Neural crest cell (in vitro differentiated cells): ENCODE measurements around the gene LATS1. TPM values are rescaled to one million over a fixed set of nuclear protein-coding genes. Genes with fewer than 3 reads are reported as not detected.
A peak's percentile ranks its signal among the peaks of the same experiment; 100 is the strongest.

ENCODE experiments used
- DNase-seq: peaks from one replicate; pipeline ENCODE4 v3.0.0; 2021; ENCODE audit warnings: low read depth, mixed read lengths, low spot score
- H3K27ac Mint-ChIP-seq: one replicate; pipeline ENCODE4 v1.8.0; 2021; ENCODE audit warnings: mild to moderate bottlenecking, mixed read lengths; ENCODE audit not compliant: unreplicated experiment
- H3K27me3 Mint-ChIP-seq: 2 replicates; pipeline ENCODE4 v1.8.0; 2021; ENCODE audit warnings: low read depth, mild to moderate bottlenecking, mixed read lengths
- H3K36me3 Mint-ChIP-seq: 2 replicates; pipeline ENCODE4 v1.8.0; 2021; ENCODE audit warnings: low read depth, mild to moderate bottlenecking, mixed read lengths
- H3K4me1 Mint-ChIP-seq: 2 replicates; pipeline ENCODE4 v1.8.0; 2021; ENCODE audit warnings: mixed read lengths
- H3K4me3 Mint-ChIP-seq: one replicate; pipeline ENCODE4 v1.8.0; 2021; ENCODE audit warnings: mild to moderate bottlenecking, mixed read lengths
- H3K9me3 Mint-ChIP-seq: 2 replicates; pipeline ENCODE4 v1.8.0; 2021; ENCODE audit warnings: mixed read lengths
- CTCF ChIP-seq: fragments of 200-600 bp; sonication (generic); conservative IDR thresholded peaks from 2 replicates; pipeline ENCODE4 v1.5.0; 2021; ENCODE audit warnings: antibody characterized with exemption, mild to moderate bottlenecking
- total RNA-seq: library from RNA; stranded (reverse); gene quantifications from 2 replicates; pipeline ENCODE4 v1.2.1, GENCODE V29; 2021

Gene LATS1
- total RNA-seq, 1 donor from 2014 or later: 27.4 TPM

DNA sequence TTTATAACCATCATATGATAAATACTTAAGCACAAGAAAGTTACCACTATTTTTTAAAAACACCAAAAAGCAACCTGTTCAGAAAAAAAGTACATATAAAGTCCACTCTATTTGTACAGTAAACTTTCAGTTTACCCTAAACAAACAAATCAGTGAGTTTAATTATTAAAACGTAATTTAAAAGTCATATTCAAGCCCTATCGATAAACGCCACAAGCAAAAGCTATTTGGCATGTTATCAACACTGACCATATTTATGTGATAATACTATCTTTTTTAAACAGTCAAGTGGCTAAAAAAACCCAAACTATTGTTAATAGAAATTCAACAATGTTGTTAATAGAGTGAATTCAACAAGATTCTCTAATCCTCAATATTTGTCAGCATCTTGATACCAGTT, 71.3 kb downstream of the LATS1 start:
- no peak for TF ChIP-seq CTCF
- no peak for DNase-seq
- Mint-ChIP-seq H3K36me3 (peaks cover 4% of the 10 kb centered on the region), H3K4me1 (peaks cover 20% of the 10 kb centered on the region), H3K4me3 (peak overlapping the region; percentile 47), H3K9me3 (peaks cover under 1% of the 10 kb centered on the region), H3K27me3 (peaks cover 16% of the 10 kb centered on the region), H3K27ac (no peak overlapping the region)

- no peak for DNase-seq
Measured at GRCh38 chr6:149642829-149643580, 74.9 kb downstream of the LATS1 start.

GRCh38 chr6:149636124-149636523, 81.8 kb downstream of the LATS1 start:
- no peak for TF ChIP-seq CTCF
- no peaks in the 10 kb centered on the region for H3K9me3 Mint-ChIP-seq
- DNase-seq: no peak
- H3K36me3 Mint-ChIP-seq: no peaks in the 10 kb centered on the region
- H3K4me1 Mint-ChIP-seq: no peaks in the 10 kb centered on the region
- H3K27ac Mint-ChIP-seq: no peak overlapping the region
- no peaks in the 10 kb centered on the region for H3K27me3 Mint-ChIP-seq
- no peak overlapping the region for H3K4me3 Mint-ChIP-seq

More at GRCh38 chr6:149642829-149643580, 74.9 kb downstream of the LATS1 start:
- H3K9me3 Mint-ChIP-seq: peaks cover 2% of the 10 kb centered on the region
- H3K27ac Mint-ChIP-seq: no peak overlapping the region
- H3K36me3 Mint-ChIP-seq: peaks cover 5% of the 10 kb centered on the region
- peaks cover 16% of the 10 kb centered on the region for H3K27me3 Mint-ChIP-seq
- H3K4me1 Mint-ChIP-seq: peaks cover 14% of the 10 kb centered on the region
- no peak overlapping the region for H3K4me3 Mint-ChIP-seq
- no peak for TF ChIP-seq CTCF

- H3K4me1 Mint-ChIP-seq: no peaks in the 10 kb centered on the region
- no peak for DNase-seq
- peaks cover under 1% of the 10 kb centered on the region for H3K36me3 Mint-ChIP-seq
- no peak overlapping the region for H3K4me3 Mint-ChIP-seq
- TF ChIP-seq CTCF: no peak
- no peaks in the 10 kb centered on the region for H3K27me3 Mint-ChIP-seq
- no peaks in the 10 kb centered on the region for H3K9me3 Mint-ChIP-seq
- no peak overlapping the region for H3K27ac Mint-ChIP-seq
Measured at GRCh38 chr6:149634315-149634714, 83.6 kb downstream of the LATS1 start.

DNA sequence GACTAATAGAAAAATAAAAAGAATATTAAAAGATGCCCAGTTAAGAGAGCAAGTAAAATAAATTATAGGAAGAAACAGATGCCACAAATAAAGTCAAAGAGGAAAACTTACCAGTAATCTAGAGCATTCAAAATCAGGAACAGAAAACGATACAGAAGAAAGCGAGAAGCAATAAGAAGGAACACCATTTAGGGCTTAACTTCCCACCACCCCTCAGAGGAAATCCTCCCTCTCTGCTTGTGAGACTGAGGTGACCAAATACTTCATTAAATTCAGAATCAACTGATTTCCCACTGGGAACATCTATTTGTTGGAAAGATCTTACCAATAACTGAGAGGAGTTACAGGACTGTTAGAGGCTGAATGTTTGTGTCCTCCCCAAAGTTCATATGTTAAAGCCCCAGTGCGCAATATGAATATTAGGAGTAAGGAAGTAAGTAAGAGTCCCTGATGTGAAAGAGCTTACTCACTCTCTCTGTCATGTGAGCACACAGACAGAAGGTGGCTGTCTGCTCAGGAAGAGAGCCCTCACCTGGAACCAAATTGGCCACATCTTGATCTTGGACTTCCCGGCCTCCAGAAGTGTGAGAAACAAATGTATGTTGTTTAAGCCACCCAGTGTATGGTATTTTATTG, 88.9 kb downstream of the LATS1 start:
- Mint-ChIP-seq H3K27ac (no peak overlapping the region), H3K4me3 (no peak overlapping the region), H3K4me1 (no peaks in the 10 kb centered on the region), H3K27me3 (no peaks in the 10 kb centered on the region), H3K36me3 (peaks cover 7% of the 10 kb centered on the region), H3K9me3 (no peaks in the 10 kb centered on the region)
- DNase-seq: no peak
- TF ChIP-seq CTCF: no peak
